Right cardiac atrium (tissue), 5 donors: Measurements from ENCODE around the gene CDH4. TPM values are rescaled to one million over a fixed set of nuclear protein-coding genes. Genes with fewer than 3 reads are reported as not detected.
"Not testable (repeated sequence)": the region's sequence is repeated elsewhere in the genome, so short reads cannot be mapped to it uniquely, and the experiment has no call there.

ENCODE experiments used
- ATAC-seq, 2 donors: fragments of 200-7000 bp; cut with Tn5 transposase; one replicate each; pipeline versions ENCODE4 v1.8.0 to v1.9.1; 2020; ENCODE audit warnings: moderate library complexity in 2 of 2, mild to moderate bottlenecking in 1 of 2
- DNase-seq, 3 donors: peaks; one replicate each; pipeline ENCODE4 v3.0.0-alpha.2; 2020
- H3K27ac ChIP-seq: one replicate; pipeline ENCODE4 v1.5.1; 2013; ENCODE audit warnings: mild to moderate bottlenecking, low read length, control low read depth, moderate library complexity
- H3K27me3 ChIP-seq: one replicate; pipeline ENCODE4 v1.6.1; 2013; ENCODE audit not compliant: control insufficient read depth, insufficient read depth
- H3K4me1 ChIP-seq: one replicate; pipeline ENCODE4 v1.6.1; 2013; ENCODE audit warnings: low read length; ENCODE audit not compliant: control insufficient read depth, insufficient read depth
- H3K4me3 ChIP-seq: one replicate; pipeline ENCODE4 v1.5.1; 2013; ENCODE audit warnings: low read length, control low read depth
- H3K9me3 ChIP-seq: one replicate; pipeline ENCODE4 v1.6.1; 2013; ENCODE audit warnings: low read length; ENCODE audit not compliant: control insufficient read depth
- WGBS: extraction: QIAGEN DNeasy Blood & Tissue Kit; methylation state at CpG from one replicate; pipeline ENCODE4 v1.1.7; 2013; 5-methylcytosine and 5-hydroxymethylcytosine counted together
- intact Hi-C, 4 donors: fragments of 100-400 bp; cut with DNase I; formaldehyde crosslinking; loops; one replicate each; pipeline versions ENCODE4 v1.11.0 to v1.14.0; 2022 to 2023
- polyA plus RNA-seq: library from polyadenylated mRNA; stranded (reverse); fragments of 200-250 nt; gene quantifications from one replicate; pipeline ENCODE4 v1.2.3, GENCODE V29; 2013
- total RNA-seq, 4 donors: library from RNA; stranded (reverse); fragmentation: NEBNext Ultra II Directional; extraction: Animal tissue kit (Norgen Biotek cat#: 25700); gene quantifications; one replicate each; pipeline ENCODE4 v1.2.1, GENCODE V29; 2021
- donor health status: healthy with polysubstance abuse.
- donor health status: DM: no; HTN: yes; CAD: no.
- donor health status: DM: no; HTN: no; CAD: no.
- donor health status: DM: no; HTN: yes; CAD: no; lungs with severe emphysema.
- donor health status: DM: yes; HTN: yes; CAD: no.

Gene CDH4
- total and polyA plus RNA-seq, 5 donors, result 0.21 to 1.0 (median 0.39) TPM

GRCh38 chr20:61964675-61965605 lies 712.9 kb downstream of the CDH4 start:
- peak; percentile 7 to 38 for ATAC-seq
- intact Hi-C loops, result no loop called here
- H3K4me1 ChIP-seq, result no peaks in the 10 kb centered on the region
- H3K27ac ChIP-seq, result no peak overlapping the region
- H3K27me3 ChIP-seq, result no peaks in the 10 kb centered on the region
- no peak overlapping the region for H3K4me3 ChIP-seq
- DNase-seq, result peak in 1 of 3 donors; percentile 47
- H3K9me3 ChIP-seq, result no peaks in the 10 kb centered on the region
- WGBS, result 36% methylated on average over 41 of the region's 41 CpGs

- H3K4me1 ChIP-seq, result no peaks in the 10 kb centered on the region
- 14% methylated on average over 49 of the region's 49 CpGs for WGBS
- H3K9me3 ChIP-seq, result no peaks in the 10 kb centered on the region
- DNase-seq (peak in 1 of 3 donors; percentile 46), ATAC-seq (peak in 1 of 2 donors; percentile 8)
- H3K27ac ChIP-seq, result no peak overlapping the region
- intact Hi-C loops, result no loop called here
- no peak overlapping the region for H3K4me3 ChIP-seq
- no peaks in the 10 kb centered on the region for H3K27me3 ChIP-seq
Measured at GRCh38 chr20:61965606-61966491, 713.8 kb downstream of the CDH4 start.

GRCh38 chr20:61966492-61967244 lies 714.6 kb downstream of the CDH4 start:
- H3K4me3 ChIP-seq, result no peak overlapping the region
- H3K27me3 ChIP-seq, result no peaks in the 10 kb centered on the region
- H3K9me3 ChIP-seq, result no peaks in the 10 kb centered on the region
- WGBS, result 79% methylated on average over 25 of the region's 25 CpGs
- no peaks in the 10 kb centered on the region for H3K4me1 ChIP-seq
- DNase-seq (peak in 1 of 3 donors; percentile 37), ATAC-seq (peak; percentile 13 to 32)
- intact Hi-C loops, result no loop called here
- no peak overlapping the region for H3K27ac ChIP-seq

GRCh38 chr20:61967300-61967699 lies 715.2 kb downstream of the CDH4 start:
- 60% methylated on average over 7 of the region's 7 CpGs for WGBS
- no peaks in the 10 kb centered on the region for H3K4me1 ChIP-seq
- H3K4me3 ChIP-seq, result no peak overlapping the region
- ATAC-seq (no peak), DNase-seq (peak in 1 of 3 donors; percentile 36)
- no peaks in the 10 kb centered on the region for H3K27me3 ChIP-seq
- intact Hi-C loops, result no loop called here
- no peaks in the 10 kb centered on the region for H3K9me3 ChIP-seq
- H3K27ac ChIP-seq, result no peak overlapping the region

GRCh38 chr20:61968036-61968810 lies 716.2 kb downstream of the CDH4 start:
- ATAC-seq (no peak), DNase-seq (peak in 1 of 3 donors; percentile 18)
- Histone ChIP-seq H3K4me3 (no peak overlapping the region), H3K27me3 (no peaks in the 10 kb centered on the region), H3K4me1 (no peaks in the 10 kb centered on the region), H3K9me3 (no peaks in the 10 kb centered on the region), H3K27ac (no peak overlapping the region)
- WGBS, result 82% methylated on average over 22 of the region's 22 CpGs
- intact Hi-C loops, result no loop called here

GRCh38 chr20:61968932-61969331 lies 716.9 kb downstream of the CDH4 start:
- H3K4me1 ChIP-seq, result no peaks in the 10 kb centered on the region
- ATAC-seq (no peak), DNase-seq (peak in 1 of 3 donors; percentile 8)
- intact Hi-C loops, result no loop called here
- 85% methylated on average over 11 of the region's 11 CpGs for WGBS
- H3K4me3 ChIP-seq, result no peak overlapping the region
- no peaks in the 10 kb centered on the region for H3K27me3 ChIP-seq
- H3K9me3 ChIP-seq, result no peaks in the 10 kb centered on the region
- H3K27ac ChIP-seq, result no peak overlapping the region

GRCh38 chr20:61969806-61970205 lies 717.7 kb downstream of the CDH4 start:
- H3K4me3 ChIP-seq, result no peak overlapping the region
- ATAC-seq (no peak), DNase-seq (peak in 1 of 3 donors; percentile 36)
- H3K27ac ChIP-seq, result no peak overlapping the region
- H3K9me3 ChIP-seq, result no peaks in the 10 kb centered on the region
- no peaks in the 10 kb centered on the region for H3K4me1 ChIP-seq
- no peaks in the 10 kb centered on the region for H3K27me3 ChIP-seq
- 92% methylated on average over 27 of the region's 27 CpGs for WGBS
- intact Hi-C loops, result no loop called here

GRCh38 chr20:61970357-61970756 lies 718.3 kb downstream of the CDH4 start:
- intact Hi-C loops, result no loop called here
- no peak overlapping the region for H3K27ac ChIP-seq
- no peak overlapping the region for H3K4me3 ChIP-seq
- H3K9me3 ChIP-seq, result no peaks in the 10 kb centered on the region
- no peak for ATAC-seq
- H3K4me1 ChIP-seq, result no peaks in the 10 kb centered on the region
- 91% methylated on average over 14 of the region's 14 CpGs for WGBS
- no peak for DNase-seq
- no peaks in the 10 kb centered on the region for H3K27me3 ChIP-seq

- ATAC-seq, intact Hi-C loops, H3K27ac ChIP-seq, DNase-seq, H3K4me3 ChIP-seq, H3K27me3 ChIP-seq, H3K4me1 ChIP-seq, H3K9me3 ChIP-seq: not testable (repeated sequence)
- 95% methylated on average over 12 of the region's 13 CpGs for WGBS
Measured at GRCh38 chr20:61971595-61971994, 719.5 kb downstream of the CDH4 start.
